ENCODE results near the gene RAB3GAP2.

DNA sequence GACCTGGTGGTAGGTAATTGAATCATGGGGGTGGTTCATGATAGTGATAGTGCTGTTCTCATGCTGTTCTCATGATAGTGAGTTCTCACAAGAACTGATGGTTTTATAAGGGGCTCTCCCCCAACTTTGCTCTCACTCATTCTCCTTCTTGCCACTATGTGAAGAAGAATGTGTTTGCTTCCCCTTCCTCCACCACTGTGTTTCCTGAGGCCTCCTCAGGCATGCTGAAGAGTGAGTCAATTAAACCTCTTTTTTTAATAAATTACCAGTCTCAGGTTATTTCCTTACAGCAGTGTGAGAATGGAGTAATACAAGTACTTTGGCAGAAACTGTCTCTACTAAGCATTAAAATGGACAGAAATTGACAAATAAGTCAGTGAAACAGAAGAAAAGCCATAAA is 21.6 kb downstream of the RAB3GAP2 start:
- TF ChIP-seq, protein P1, sequence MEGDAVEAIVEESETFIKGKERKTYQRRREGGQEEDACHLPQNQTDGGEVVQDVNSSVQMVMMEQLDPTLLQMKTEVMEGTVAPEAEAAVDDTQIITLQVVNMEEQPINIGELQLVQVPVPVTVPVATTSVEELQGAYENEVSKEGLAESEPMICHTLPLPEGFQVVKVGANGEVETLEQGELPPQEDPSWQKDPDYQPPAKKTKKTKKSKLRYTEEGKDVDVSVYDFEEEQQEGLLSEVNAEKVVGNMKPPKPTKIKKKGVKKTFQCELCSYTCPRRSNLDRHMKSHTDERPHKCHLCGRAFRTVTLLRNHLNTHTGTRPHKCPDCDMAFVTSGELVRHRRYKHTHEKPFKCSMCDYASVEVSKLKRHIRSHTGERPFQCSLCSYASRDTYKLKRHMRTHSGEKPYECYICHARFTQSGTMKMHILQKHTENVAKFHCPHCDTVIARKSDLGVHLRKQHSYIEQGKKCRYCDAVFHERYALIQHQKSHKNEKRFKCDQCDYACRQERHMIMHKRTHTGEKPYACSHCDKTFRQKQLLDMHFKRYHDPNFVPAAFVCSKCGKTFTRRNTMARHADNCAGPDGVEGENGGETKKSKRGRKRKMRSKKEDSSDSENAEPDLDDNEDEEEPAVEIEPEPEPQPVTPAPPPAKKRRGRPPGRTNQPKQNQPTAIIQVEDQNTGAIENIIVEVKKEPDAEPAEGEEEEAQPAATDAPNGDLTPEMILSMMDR (conservative IDR thresholded peaks at IDR 0.05 in 1 of 2, IDR thresholded peaks at IDR 0.05 in 1 of 2; ENCODE audit: low read depth in 1 of 2, low read length in 2 of 2), result no peak
- no peak for TF ChIP-seq EZH2 (IDR thresholded peaks at IDR 0.05; ENCODE audit: low read length, missing control alignments)

All from fibroblast of lung (primary cell).